Progenitor cell of endocrine pancreas (in vitro differentiated cells): ENCODE data around the gene FAM222A. TPM values are rescaled to one million over a fixed set of nuclear protein-coding genes. Genes with fewer than 3 reads are reported as not detected.
"Not testable (repeated sequence)": the region's sequence is repeated elsewhere in the genome, so short reads cannot be mapped to it uniquely, and the experiment has no call there.

Experiments
- DNase-seq: peaks from one replicate; pipeline ENCODE4 v3.0.0; 2021; ENCODE audit warnings: low spot score; ENCODE audit not compliant: unreplicated experiment
- H3K27ac Mint-ChIP-seq: 2 replicates; pipeline ENCODE4 v1.8.0; 2021; ENCODE audit warnings: mild to moderate bottlenecking, moderate library complexity, mixed read lengths
- H3K27me3 Mint-ChIP-seq: 2 replicates; pipeline ENCODE4 v1.8.0; 2021; ENCODE audit warnings: mixed read lengths
- H3K36me3 Mint-ChIP-seq: 2 replicates; pipeline ENCODE4 v1.8.0; 2022; ENCODE audit warnings: mixed read lengths; ENCODE audit not compliant: insufficient read depth
- H3K4me1 Mint-ChIP-seq: 2 replicates; pipeline ENCODE4 v1.8.0; 2021; ENCODE audit warnings: low read depth, mixed read lengths
- H3K4me3 Mint-ChIP-seq: 2 replicates; pipeline ENCODE4 v1.8.0; 2021; ENCODE audit warnings: low read depth, mild to moderate bottlenecking, moderate library complexity, mixed read lengths
- H3K9me3 Mint-ChIP-seq: 2 replicates; pipeline ENCODE4 v1.8.0; 2021; ENCODE audit warnings: low read depth, mixed read lengths
- CTCF ChIP-seq: fragments of 200-600 bp; sonication (generic); IDR thresholded peaks from one replicate; pipeline ENCODE4 v1.5.0; 2021; ENCODE audit warnings: antibody characterized with exemption, mild to moderate bottlenecking; ENCODE audit not compliant: unreplicated experiment
- total RNA-seq: library from RNA; stranded (reverse); gene quantifications from 2 replicates; pipeline ENCODE4 v1.2.1, GENCODE V29; 2021

FAM222A gene
- total RNA-seq, 1 donor from 2014 or later: 11.6 TPM

GRCh38 chr12:109693653-109694600 lies 19.7 kb upstream of the FAM222A start:
- Mint-ChIP-seq H3K27ac (no peak overlapping the region), H3K9me3 (no peaks in the 10 kb centered on the region), H3K4me1 (peaks cover 2% of the 10 kb centered on the region), H3K27me3 (peaks cover 15% of the 10 kb centered on the region), H3K36me3 (no peaks in the 10 kb centered on the region), H3K4me3 (no peak overlapping the region)
- no peak for TF ChIP-seq CTCF
- DNase-seq: no peak

- H3K27ac Mint-ChIP-seq, H3K36me3 Mint-ChIP-seq, DNase-seq, H3K4me1 Mint-ChIP-seq, H3K9me3 Mint-ChIP-seq, H3K4me3 Mint-ChIP-seq: not testable (repeated sequence)
- peaks cover 15% of the 10 kb centered on the region for H3K27me3 Mint-ChIP-seq
Observed at GRCh38 chr12:109694629-109695028, 19.0 kb upstream of the FAM222A start.

- H3K9me3 Mint-ChIP-seq: no peaks in the 10 kb centered on the region
- H3K36me3 Mint-ChIP-seq: no peaks in the 10 kb centered on the region
- H3K4me1 Mint-ChIP-seq: peaks cover 2% of the 10 kb centered on the region
- no peak overlapping the region for H3K27ac Mint-ChIP-seq
- H3K27me3 Mint-ChIP-seq: peaks cover 15% of the 10 kb centered on the region
- H3K4me3 Mint-ChIP-seq: no peak overlapping the region
- no peak for DNase-seq
- TF ChIP-seq CTCF: no peak
Observed at GRCh38 chr12:109695416-109695815, 18.2 kb upstream of the FAM222A start.

- H3K9me3 Mint-ChIP-seq: no peaks in the 10 kb centered on the region
- no peak for TF ChIP-seq CTCF
- peaks cover 4% of the 10 kb centered on the region for H3K4me1 Mint-ChIP-seq
- H3K36me3 Mint-ChIP-seq: no peaks in the 10 kb centered on the region
- peaks cover 15% of the 10 kb centered on the region for H3K27me3 Mint-ChIP-seq
- no peak overlapping the region for H3K27ac Mint-ChIP-seq
- no peak for DNase-seq
- H3K4me3 Mint-ChIP-seq: no peak overlapping the region
Observed at GRCh38 chr12:109695961-109696461, 17.6 kb upstream of the FAM222A start.

GRCh38 chr12:109696485-109697269 lies 16.9 kb upstream of the FAM222A start:
- TF ChIP-seq CTCF: no peak
- DNase-seq: no peak
- Mint-ChIP-seq H3K4me3 (no peak overlapping the region), H3K9me3 (no peaks in the 10 kb centered on the region), H3K27me3 (peaks cover 15% of the 10 kb centered on the region), H3K27ac (no peak overlapping the region), H3K36me3 (no peaks in the 10 kb centered on the region), H3K4me1 (peaks cover 4% of the 10 kb centered on the region)
